Measurements from ENCODE around the gene KCNB1.

Gene KCNB1

DNA sequence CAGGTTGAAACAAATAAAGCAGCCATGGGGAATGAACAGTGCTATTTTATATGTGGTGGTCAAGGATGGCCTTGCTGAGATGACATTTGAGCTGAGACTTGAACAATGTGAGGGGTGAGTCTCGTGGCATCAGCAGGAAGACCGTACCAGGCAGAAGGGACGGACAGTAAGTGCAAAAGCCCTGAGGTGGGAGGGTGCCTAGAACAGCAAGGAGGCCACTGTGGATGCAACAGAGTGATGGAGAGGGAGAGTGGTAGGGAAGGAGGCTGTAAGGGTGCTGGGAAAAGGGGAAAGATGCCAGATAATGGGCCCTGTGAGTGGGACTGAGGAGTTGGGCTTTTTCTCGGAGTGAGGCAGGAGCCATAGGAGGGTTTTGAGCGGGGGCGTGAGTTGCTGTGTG lies 11.5 kb downstream of the KCNB1 start:
- H3K4me3 ChIP-seq (ENCODE audit: low read depth, low read length) = no peak overlapping the region
- TF ChIP-seq, protein P1, sequence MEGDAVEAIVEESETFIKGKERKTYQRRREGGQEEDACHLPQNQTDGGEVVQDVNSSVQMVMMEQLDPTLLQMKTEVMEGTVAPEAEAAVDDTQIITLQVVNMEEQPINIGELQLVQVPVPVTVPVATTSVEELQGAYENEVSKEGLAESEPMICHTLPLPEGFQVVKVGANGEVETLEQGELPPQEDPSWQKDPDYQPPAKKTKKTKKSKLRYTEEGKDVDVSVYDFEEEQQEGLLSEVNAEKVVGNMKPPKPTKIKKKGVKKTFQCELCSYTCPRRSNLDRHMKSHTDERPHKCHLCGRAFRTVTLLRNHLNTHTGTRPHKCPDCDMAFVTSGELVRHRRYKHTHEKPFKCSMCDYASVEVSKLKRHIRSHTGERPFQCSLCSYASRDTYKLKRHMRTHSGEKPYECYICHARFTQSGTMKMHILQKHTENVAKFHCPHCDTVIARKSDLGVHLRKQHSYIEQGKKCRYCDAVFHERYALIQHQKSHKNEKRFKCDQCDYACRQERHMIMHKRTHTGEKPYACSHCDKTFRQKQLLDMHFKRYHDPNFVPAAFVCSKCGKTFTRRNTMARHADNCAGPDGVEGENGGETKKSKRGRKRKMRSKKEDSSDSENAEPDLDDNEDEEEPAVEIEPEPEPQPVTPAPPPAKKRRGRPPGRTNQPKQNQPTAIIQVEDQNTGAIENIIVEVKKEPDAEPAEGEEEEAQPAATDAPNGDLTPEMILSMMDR (IDR thresholded peaks at IDR 0.05; ENCODE audit: low read depth, low read length) = no peak

DNA sequence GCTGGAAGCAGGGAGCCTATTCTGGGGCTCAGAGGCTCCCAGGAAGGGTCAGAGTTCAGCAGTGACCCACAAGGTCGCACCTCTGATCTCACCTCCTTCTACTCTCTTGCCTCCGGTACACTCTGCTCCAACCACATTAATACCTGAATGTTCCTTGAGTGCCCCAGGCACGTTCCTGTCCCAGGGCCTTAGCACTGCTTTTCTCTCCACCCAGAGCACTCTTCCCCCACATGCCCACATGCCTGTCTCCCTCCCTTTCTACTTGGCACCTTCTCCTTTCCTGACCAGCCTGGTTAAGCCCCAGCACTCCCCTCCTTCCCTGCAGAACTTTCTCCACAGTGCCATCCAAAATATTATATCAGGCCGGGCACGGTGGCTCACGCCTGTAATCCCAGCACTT lies 13.4 kb downstream of the KCNB1 start:
- H3K4me3 ChIP-seq (ENCODE audit: low read depth, low read length) = no peak overlapping the region
- TF ChIP-seq, protein P1 (IDR thresholded peaks at IDR 0.05; ENCODE audit: low read depth, low read length) = no peak

DNA sequence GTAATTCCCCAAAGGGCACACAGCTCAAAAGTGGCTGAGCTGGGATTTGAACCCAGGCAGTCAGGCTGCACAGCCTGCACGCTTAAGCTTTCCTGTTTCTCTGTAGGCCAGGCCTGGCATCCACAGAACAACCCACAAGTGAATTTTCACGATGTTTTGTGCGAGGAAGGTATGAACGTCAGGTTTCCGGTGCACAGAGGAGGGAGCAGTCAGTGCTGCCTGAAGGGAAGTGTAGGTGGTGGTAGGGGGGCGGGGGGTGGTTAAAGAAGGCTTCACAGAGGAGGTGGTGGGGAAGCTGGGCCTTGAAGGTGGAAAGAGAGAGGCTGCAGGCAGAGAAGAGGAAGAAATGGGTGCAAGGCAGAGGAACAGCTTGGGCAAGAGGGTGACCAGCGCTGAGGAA lies 14.1 kb downstream of the KCNB1 start:
- TF ChIP-seq, protein P1 (IDR thresholded peaks at IDR 0.05; ENCODE audit: low read depth, low read length) = no peak
- H3K4me3 ChIP-seq (ENCODE audit: low read depth, low read length) = no peak overlapping the region

DNA sequence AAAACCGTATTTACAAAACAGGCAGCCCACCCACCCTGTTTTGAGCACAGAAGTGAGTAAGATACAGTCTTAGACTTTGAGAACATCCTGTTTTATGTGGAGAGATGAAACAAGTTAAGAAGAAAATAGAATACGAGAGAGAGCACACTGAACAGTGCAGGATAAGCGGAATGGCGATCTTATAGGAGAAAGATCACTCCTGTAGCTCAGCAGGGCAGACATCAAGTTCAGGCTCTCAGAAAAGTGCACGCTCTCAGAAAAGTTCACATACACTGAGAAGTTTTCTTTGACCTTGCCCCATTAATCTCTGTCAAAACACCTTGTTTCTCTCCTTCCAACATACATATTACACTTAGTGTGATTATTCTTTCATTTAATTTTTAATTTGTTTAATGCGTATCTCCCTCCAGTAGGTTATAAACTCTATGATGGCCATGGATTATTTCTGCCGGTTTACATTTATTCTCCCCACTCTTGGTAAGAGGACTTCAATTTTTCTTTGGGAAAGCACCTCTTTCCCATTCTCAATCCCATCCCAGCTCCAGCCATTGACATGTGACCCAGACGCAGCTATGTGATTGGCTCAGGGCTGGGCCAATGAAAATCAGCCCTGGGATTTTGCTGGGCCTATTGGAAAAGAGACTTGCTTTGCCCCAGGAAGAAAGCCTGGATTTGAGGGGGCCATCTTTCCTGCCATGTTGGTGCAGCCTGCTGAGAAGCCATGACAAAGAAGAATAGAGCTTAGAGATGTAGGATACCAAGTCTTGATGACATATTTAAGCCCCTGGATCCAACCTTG lies 16.2 kb downstream of the KCNB1 start:
- TF ChIP-seq, protein P1 (IDR thresholded peaks at IDR 0.05; ENCODE audit: low read depth, low read length) = no peak
- no peak overlapping the region for H3K4me3 ChIP-seq (ENCODE audit: low read depth, low read length)

DNA sequence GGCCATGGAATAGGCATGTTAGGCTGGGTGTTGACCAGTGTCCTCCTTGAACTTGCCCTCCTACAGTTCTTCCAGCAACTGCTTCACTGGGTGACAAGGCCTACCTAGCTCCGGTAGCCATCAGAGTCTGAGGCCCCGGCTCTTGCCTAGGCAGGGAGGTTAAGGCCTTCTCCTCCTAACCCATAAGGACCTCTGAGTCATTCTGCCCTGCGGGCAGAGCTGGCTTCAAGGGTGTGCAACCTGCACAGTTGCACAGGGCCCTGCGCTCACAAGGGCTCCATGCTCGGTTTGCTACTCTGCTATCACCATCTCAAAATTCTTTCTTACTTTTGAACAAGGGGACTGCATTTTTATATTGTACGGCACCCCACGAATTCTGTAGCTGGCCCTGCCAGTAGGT lies 17.9 kb downstream of the KCNB1 start:
- TF ChIP-seq, protein P1 (IDR thresholded peaks at IDR 0.05; ENCODE audit: low read depth, low read length) = no peak
- H3K4me3 ChIP-seq (ENCODE audit: low read depth, low read length) = no peak overlapping the region

DNA sequence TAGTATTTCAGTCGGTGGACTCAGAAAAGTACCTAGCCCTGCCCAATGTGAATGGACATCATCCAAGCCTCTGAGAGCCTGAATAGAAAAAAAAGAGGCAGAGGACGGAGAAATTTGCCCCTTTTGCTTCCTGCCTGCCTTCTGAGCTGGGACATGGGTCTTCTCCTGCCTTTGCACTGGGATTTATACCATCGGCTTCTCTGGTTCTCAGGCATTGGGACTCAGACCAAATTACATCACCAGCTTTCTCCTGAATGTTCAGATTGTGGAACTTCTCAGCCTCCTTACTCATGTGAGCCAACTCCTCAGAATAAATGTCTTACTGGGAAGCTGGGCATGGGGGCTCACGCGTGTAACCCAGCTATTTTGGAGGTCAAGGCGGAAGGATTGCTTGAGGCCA lies 19.8 kb downstream of the KCNB1 start:
- TF ChIP-seq, protein P1 (IDR thresholded peaks at IDR 0.05; ENCODE audit: low read depth, low read length) = no peak
- H3K4me3 ChIP-seq (ENCODE audit: low read depth, low read length) = no peak overlapping the region

DNA sequence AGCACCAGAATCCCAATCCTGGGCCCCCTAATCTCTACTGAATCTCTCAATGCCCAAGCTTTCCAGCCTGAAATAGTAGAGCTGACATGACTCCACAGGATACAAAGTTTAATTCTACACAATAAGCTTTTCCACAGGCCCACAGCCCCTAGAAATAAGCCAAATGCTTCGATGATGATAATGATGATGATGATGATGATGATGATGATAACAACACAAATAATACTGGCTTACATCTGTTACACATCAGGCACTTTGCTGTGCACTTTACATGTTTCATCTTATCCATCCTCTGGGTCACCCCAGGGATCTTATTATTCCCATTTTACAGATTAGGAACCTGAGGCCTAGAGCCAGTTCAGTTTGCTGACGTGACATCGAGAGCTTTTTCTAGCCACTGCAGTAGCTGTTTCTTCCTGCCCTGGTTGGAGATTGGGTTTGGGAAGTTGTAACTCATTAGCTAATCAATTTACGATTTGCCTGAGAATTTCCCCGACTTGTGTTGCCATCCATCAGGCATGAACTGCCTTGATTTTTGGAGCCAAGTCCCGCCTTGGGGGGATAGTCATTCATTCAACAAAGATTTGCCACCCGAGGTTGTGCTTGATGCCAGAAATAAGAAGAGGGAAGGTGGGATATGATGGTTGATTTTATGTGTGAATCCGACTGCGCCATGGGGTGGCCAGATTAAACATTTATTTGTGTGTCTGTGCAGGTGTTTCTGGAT lies 20.4 kb downstream of the KCNB1 start:
- H3K4me3 ChIP-seq (ENCODE audit: low read depth, low read length) = no peak overlapping the region
- TF ChIP-seq, protein P1 (IDR thresholded peaks at IDR 0.05; ENCODE audit: low read depth, low read length) = no peak
